Chondrocyte (in vitro differentiated cells): ENCODE data around the gene CLEC18C. TPM values are rescaled to one million over a fixed set of nuclear protein-coding genes. Genes with fewer than 3 reads are reported as not detected.

Experiments used
- DNase-seq: peaks from one replicate; pipeline ENCODE4 v3.0.0; 2021; ENCODE audit warnings: mixed read lengths, low spot score
- H3K27ac Mint-ChIP-seq: one replicate; pipeline ENCODE4 v1.8.0; 2021; ENCODE audit warnings: mild to moderate bottlenecking, moderate library complexity, mixed read lengths; ENCODE audit not compliant: unreplicated experiment
- H3K27me3 Mint-ChIP-seq: 2 replicates; pipeline ENCODE4 v1.8.0; 2021; ENCODE audit warnings: low read depth, mixed read lengths
- H3K36me3 Mint-ChIP-seq: 2 replicates; pipeline ENCODE4 v1.8.0; 2021; ENCODE audit warnings: low read depth, mixed read lengths
- H3K4me1 Mint-ChIP-seq: 2 replicates; pipeline ENCODE4 v1.8.0; 2021; ENCODE audit warnings: low read depth, mild to moderate bottlenecking, mixed read lengths
- H3K4me3 Mint-ChIP-seq: one replicate; pipeline ENCODE4 v1.8.0; 2021; ENCODE audit warnings: mild to moderate bottlenecking, moderate library complexity, mixed read lengths; ENCODE audit not compliant: unreplicated experiment
- H3K9me3 Mint-ChIP-seq: 2 replicates; pipeline ENCODE4 v1.8.0; 2021; ENCODE audit warnings: low read depth, mixed read lengths
- total RNA-seq: library from RNA; stranded (reverse); gene quantifications from 3 replicates; pipeline ENCODE4 v1.2.1, GENCODE V29; 2021
- TF ChIP-seq, protein P1 (sequence below): fragments of 200-600 bp; sonication (generic); IDR thresholded peaks from 2 replicates; pipeline ENCODE4 v1.5.0; 2021; ENCODE audit warnings: antibody characterized with exemption, mild to moderate bottlenecking, moderate library complexity

CLEC18C gene
- total RNA-seq, 1 donor from 2014 or later = not detected

GRCh38 chr16:70157105-70157476, 16.5 kb upstream of the CLEC18C start:
- TF ChIP-seq, protein P1, sequence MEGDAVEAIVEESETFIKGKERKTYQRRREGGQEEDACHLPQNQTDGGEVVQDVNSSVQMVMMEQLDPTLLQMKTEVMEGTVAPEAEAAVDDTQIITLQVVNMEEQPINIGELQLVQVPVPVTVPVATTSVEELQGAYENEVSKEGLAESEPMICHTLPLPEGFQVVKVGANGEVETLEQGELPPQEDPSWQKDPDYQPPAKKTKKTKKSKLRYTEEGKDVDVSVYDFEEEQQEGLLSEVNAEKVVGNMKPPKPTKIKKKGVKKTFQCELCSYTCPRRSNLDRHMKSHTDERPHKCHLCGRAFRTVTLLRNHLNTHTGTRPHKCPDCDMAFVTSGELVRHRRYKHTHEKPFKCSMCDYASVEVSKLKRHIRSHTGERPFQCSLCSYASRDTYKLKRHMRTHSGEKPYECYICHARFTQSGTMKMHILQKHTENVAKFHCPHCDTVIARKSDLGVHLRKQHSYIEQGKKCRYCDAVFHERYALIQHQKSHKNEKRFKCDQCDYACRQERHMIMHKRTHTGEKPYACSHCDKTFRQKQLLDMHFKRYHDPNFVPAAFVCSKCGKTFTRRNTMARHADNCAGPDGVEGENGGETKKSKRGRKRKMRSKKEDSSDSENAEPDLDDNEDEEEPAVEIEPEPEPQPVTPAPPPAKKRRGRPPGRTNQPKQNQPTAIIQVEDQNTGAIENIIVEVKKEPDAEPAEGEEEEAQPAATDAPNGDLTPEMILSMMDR = no peak
- Mint-ChIP-seq H3K9me3 (no peaks in the 10 kb centered on the region), H3K27me3 (no peaks in the 10 kb centered on the region), H3K27ac (peak overlapping the region; percentile 13), H3K4me1 (peaks cover 8% of the 10 kb centered on the region), H3K36me3 (peaks cover 36% of the 10 kb centered on the region), H3K4me3 (no peak overlapping the region)
- no peak for DNase-seq

- Mint-ChIP-seq H3K4me1 (peaks cover 10% of the 10 kb centered on the region), H3K36me3 (peaks cover 33% of the 10 kb centered on the region), H3K27me3 (no peaks in the 10 kb centered on the region), H3K4me3 (no peak overlapping the region), H3K9me3 (no peaks in the 10 kb centered on the region), H3K27ac (no peak overlapping the region)
- TF ChIP-seq, protein P1 = no peak
- no peak for DNase-seq
Observed at GRCh38 chr16:70157477-70158260, 15.9 kb upstream of the CLEC18C start.

- H3K4me1 Mint-ChIP-seq = peaks cover 6% of the 10 kb centered on the region
- peak; percentile 82 for DNase-seq
- no peaks in the 10 kb centered on the region for H3K9me3 Mint-ChIP-seq
- H3K27ac Mint-ChIP-seq = no peak overlapping the region
- peaks cover 29% of the 10 kb centered on the region for H3K36me3 Mint-ChIP-seq
- H3K4me3 Mint-ChIP-seq = no peak overlapping the region
- TF ChIP-seq, protein P1 = no peak
- no peaks in the 10 kb centered on the region for H3K27me3 Mint-ChIP-seq
Observed at GRCh38 chr16:70158261-70158939, 15.2 kb upstream of the CLEC18C start.

DNA sequence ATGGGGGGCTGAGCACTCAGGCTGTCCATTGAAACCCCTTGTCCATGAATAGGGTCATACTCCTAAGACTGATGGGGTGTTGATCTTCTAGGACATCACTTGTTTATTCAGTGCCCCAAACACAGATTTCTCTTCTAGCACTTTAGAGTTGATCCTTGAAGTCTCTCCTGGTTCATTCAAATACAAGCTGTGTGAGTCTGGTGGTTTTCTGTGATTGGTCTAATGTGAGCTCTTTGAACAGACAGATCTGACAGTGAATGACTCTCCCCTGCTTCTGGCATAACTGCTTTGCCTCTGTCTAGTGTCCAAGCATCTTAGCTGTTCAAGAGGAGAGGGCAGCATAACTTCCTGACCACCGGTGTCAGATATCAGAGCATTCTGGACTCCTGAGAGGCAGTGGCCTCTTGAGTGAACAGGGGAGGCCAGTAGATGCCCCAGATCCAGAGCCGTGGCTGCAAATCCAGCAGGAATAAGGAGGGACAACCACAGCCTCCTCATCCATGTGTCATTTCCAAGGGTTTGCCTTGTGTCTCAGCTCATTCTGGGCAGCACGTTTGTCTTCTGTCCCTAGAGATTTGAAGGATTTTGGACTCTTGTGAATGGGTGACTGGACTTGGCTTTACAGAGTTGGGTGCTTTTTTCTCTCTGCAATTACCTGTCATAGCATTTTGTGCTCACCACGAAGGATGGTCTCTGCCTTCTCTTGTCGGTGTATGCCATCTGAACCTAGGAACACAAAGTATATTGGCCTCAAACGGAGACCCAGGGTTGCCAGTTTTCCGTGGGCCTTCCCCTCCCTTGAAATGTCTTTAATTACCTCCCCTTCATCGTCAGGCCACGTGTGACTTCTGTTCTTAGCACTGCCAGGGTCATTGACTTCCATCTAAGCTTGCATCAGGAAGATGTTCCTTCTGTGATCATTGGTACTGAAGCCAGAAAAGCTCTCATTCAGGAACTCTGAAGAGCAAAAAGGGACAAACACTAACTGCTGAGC, 13.9 kb upstream of the CLEC18C start:
- Mint-ChIP-seq H3K4me3 (no peak overlapping the region), H3K4me1 (peaks cover 4% of the 10 kb centered on the region), H3K36me3 (peaks cover 24% of the 10 kb centered on the region), H3K27me3 (no peaks in the 10 kb centered on the region), H3K9me3 (no peaks in the 10 kb centered on the region), H3K27ac (no peak overlapping the region)
- TF ChIP-seq, protein P1 = no peak
- DNase-seq = no peak

- TF ChIP-seq, protein P1 = no peak
- Mint-ChIP-seq H3K4me1 (peaks cover 7% of the 10 kb centered on the region), H3K4me3 (no peak overlapping the region), H3K9me3 (no peaks in the 10 kb centered on the region), H3K36me3 (peaks cover 24% of the 10 kb centered on the region), H3K27me3 (no peaks in the 10 kb centered on the region), H3K27ac (no peak overlapping the region)
- DNase-seq = peak; percentile 66
Observed at GRCh38 chr16:70160388-70160787, 13.2 kb upstream of the CLEC18C start.
